Tibial artery (tissue), 4 donors: Measurements from ENCODE around the gene AP2B1.

Source experiments
- DNase-seq, 2 donors: peaks; one replicate each; pipeline ENCODE4 v3.0.0-alpha.2; 2019
- H3K27ac ChIP-seq, 2 donors: fragments of 200-600 bp; sonication (generic) in 1 of 2; 1 replicate in 1 of 2; 2 replicates in 1 of 2; pipeline ENCODE4 v1.5.1; 2018 to 2019; ENCODE audit warnings: mild to moderate bottlenecking in 1 of 2
- H3K27me3 ChIP-seq, 2 donors: fragments of 200-600 bp; sonication (generic) in 1 of 2; one replicate each; pipeline versions ENCODE4 v1.5.1 to v1.6.0; 2016 to 2019
- H3K36me3 ChIP-seq, 3 donors: fragments of 200-600 bp; sonication (generic) in 2 of 3; one replicate each; pipeline ENCODE4 v1.5.1; 2016 to 2019; ENCODE audit warnings: mild to moderate bottlenecking in 2 of 3
- H3K4me1 ChIP-seq, 4 donors: fragments of 200-600 bp; sonication (generic) in 2 of 4; 1 replicate in 3 of 4; 2 replicates in 1 of 4; pipeline ENCODE4 v1.5.1; 2016 to 2019
- H3K4me3 ChIP-seq, 2 donors: fragments of 200-600 bp; sonication (generic) in 1 of 2; 1 replicate in 1 of 2; 2 replicates in 1 of 2; pipeline ENCODE4 v1.5.1; 2018 to 2019; ENCODE audit warnings: mild to moderate bottlenecking in 2 of 2
- H3K9me3 ChIP-seq, 3 donors: fragments of 200-600 bp; sonication (generic) in 1 of 3; one replicate each; pipeline ENCODE4 v1.5.1; 2016 to 2019
- CTCF ChIP-seq, 2 experiments: fragments of 200-600 bp in 1 of 2; fragments of 450-650 bp in 1 of 2; IDR thresholded peaks; one replicate each; pipeline ENCODE4 v1.5.1; 2017 to 2019; ENCODE audit warnings: antibody characterized with exemption in 2 of 2, mild to moderate bottlenecking in 1 of 2, moderate library complexity in 1 of 2
- intact Hi-C: fragments of 100-400 bp; cut with DNase I; formaldehyde crosslinking; loops from one replicate; pipeline ENCODE4 v1.15.0; 2023; ENCODE audit warnings: low total_unique reads

AP2B1 gene

DNA sequence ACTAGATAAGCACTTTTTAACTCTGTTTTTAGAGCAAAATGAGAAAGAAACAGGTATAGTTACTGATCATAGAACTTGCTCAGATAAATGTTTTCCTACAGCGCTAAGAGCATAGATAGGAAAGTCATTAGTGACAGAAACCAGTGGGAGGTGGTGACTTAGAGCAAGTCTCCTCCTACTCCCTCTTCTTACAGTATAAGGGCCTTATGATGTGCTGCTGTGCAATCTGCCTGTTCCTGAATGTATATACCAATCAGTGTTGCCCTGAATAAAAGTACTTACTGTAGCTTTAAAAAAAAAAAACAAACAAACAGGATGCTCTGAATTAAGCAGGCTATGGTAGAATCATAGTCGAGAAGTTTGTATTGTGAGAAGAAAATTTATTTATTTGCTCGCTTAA, 121.0 kb downstream of the AP2B1 start:
- Histone ChIP-seq H3K9me3 (no peaks in the 10 kb centered on the region), H3K36me3 (peaks cover 27 to 39% (median 32%) of the 10 kb centered on the region in 3 donors), H3K27ac (no peak overlapping the region), H3K4me1 (peaks cover 0 to 13% (median 8%) of the 10 kb centered on the region in 4 donors), H3K4me3 (no peak overlapping the region), H3K27me3 (no peaks in the 10 kb centered on the region)
- TF ChIP-seq CTCF (IDR thresholded peaks at IDR 0.05) = no peak
- intact Hi-C loops = no loop called here
- no peak for DNase-seq

- no peak overlapping the region for H3K27ac ChIP-seq
- no peaks in the 10 kb centered on the region for H3K9me3 ChIP-seq
- no peak for DNase-seq
- no peaks in the 10 kb centered on the region for H3K27me3 ChIP-seq
- TF ChIP-seq CTCF (IDR thresholded peaks at IDR 0.05) = no peak
- H3K4me1 ChIP-seq = peaks cover 0 to 21% (median 15%) of the 10 kb centered on the region in 4 donors
- peaks cover 27 to 39% (median 32%) of the 10 kb centered on the region in 3 donors for H3K36me3 ChIP-seq
- no peak overlapping the region for H3K4me3 ChIP-seq
- intact Hi-C loops = no loop called here
Observed at GRCh38 chr17:35708951-35709350, 121.8 kb downstream of the AP2B1 start.

DNA sequence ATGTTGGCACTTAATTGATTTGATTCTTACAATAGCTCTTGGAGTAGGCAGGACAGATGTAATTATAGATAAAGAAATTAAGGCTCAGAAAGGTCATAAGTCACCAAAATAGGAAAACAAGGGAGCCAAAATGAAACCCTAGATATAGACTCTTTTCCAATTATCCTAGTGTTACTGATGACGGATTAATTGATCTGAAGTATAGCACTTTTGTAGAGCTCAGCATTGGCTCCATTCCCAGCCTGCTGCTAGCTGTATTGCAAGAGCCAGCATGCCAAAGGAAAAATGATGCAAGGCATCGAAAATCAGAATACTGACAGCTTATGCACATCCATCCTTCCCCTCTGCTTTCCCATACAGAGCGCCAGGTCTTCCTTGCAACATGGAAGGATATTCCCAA, 122.8 kb downstream of the AP2B1 start:
- Histone ChIP-seq H3K4me3 (no peak overlapping the region), H3K36me3 (peaks cover 27 to 39% (median 32%) of the 10 kb centered on the region in 3 donors), H3K9me3 (no peaks in the 10 kb centered on the region), H3K4me1 (peaks cover 0 to 30% (median 21%) of the 10 kb centered on the region in 4 donors), H3K27ac (no peak overlapping the region), H3K27me3 (no peaks in the 10 kb centered on the region)
- intact Hi-C loops = no loop called here
- DNase-seq = no peak
- TF ChIP-seq CTCF (IDR thresholded peaks at IDR 0.05) = no peak

DNA sequence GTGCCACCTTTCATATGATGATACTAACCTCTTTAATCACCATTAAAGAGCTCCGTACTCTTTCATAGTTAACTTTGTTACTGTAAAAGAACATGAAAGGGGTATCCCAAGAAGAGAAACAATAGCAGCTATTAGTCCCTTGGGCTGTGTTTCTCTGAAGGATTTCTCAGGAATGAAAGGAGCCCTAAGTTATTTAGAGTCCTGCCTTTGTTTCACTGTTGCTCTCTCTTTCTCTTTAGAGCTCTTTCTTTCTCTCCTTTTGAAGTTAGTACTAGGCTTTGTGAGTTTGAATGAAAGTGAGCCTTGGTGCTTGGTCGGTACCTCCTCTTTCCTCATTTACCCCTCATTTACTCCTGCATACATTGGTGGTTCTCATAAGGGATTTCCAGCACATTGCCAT, 123.8 kb downstream of the AP2B1 start:
- DNase-seq = no peak
- Histone ChIP-seq H3K9me3 (no peaks in the 10 kb centered on the region), H3K4me1 (peaks cover 0 to 41% (median 27%) of the 10 kb centered on the region in 4 donors), H3K36me3 (peaks cover 27 to 35% (median 32%) of the 10 kb centered on the region in 3 donors), H3K27ac (no peak overlapping the region), H3K4me3 (no peak overlapping the region), H3K27me3 (no peaks in the 10 kb centered on the region)
- TF ChIP-seq CTCF (IDR thresholded peaks at IDR 0.05) = no peak
- intact Hi-C loops = no loop called here

DNA sequence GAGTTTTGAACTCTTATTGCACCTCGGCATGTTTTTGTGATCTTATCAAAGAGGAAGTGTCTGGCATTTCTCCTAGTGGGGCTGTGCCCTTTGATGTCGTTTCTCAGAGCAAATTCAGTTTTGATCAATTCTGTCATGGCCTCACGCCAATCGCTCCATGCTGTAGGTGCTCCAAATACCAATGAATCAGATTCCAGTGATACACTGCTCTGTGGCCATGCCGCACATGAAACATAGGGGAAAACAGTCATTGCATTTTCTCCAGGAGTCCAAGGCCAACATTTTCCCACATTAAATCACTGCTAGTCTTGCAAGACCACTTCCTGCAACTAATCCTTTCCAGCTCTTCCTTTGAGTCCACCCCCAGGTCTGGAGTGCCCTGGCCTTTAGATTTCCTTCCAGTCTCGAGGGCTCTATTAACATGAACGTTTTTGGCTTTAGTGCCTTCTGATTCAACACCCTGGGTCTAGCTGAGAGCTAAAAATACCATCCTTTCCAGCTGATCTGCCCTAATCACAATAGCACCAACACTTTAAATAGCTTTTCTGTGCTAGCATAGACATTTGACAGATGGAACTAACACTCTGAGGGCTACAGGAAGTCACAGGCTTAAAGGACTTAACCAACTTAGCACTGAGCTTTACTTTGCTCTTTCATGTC, 126.1 kb downstream of the AP2B1 start:
- Histone ChIP-seq H3K36me3 (peaks cover 27 to 32% (median 30%) of the 10 kb centered on the region in 3 donors), H3K4me1 (peaks cover 0 to 63% (median 41%) of the 10 kb centered on the region in 4 donors), H3K27me3 (no peaks in the 10 kb centered on the region), H3K27ac (peak overlapping the region; percentile 35 to 78), H3K9me3 (no peaks in the 10 kb centered on the region), H3K4me3 (no peak overlapping the region)
- TF ChIP-seq CTCF (IDR thresholded peaks at IDR 0.05) = no peak
- intact Hi-C loops = no loop called here
- peak in 1 of 2 donors; percentile 48 for DNase-seq
